Measurements from ENCODE around the gene CHST1.

The CHST1 gene

GRCh38 chr11:45660729-45661438, 4.5 kb downstream of the CHST1 start:
- DNase-seq (ENCODE audit: low read depth, low spot score): peak; percentile 50

- no peak for DNase-seq (ENCODE audit: low read depth, low spot score)
These were observed 5.6 kb downstream of the CHST1 start for GRCh38 chr11:45659818-45660160.

- DNase-seq (ENCODE audit: low read depth, low spot score): no peak
These were observed 6.2 kb downstream of the CHST1 start for GRCh38 chr11:45659031-45659817.

GRCh38 chr11:45658292-45658991, 7.0 kb downstream of the CHST1 start:
- peak; percentile 73 for DNase-seq (ENCODE audit: low read depth, low spot score)

GRCh38 chr11:45657496-45658260, 7.7 kb downstream of the CHST1 start:
- no peak for DNase-seq (ENCODE audit: low read depth, low spot score)

GRCh38 chr11:45655831-45656230, 9.6 kb downstream of the CHST1 start:
- DNase-seq (ENCODE audit: low read depth, low spot score): no peak

GRCh38 chr11:45655347-45655756, 10.1 kb downstream of the CHST1 start:
- DNase-seq (ENCODE audit: low read depth, low spot score): peak; percentile 93

GRCh38 chr11:45655012-45655283, 10.5 kb downstream of the CHST1 start:
- DNase-seq (ENCODE audit: low read depth, low spot score): no peak

GRCh38 chr11:45654231-45655011, 11.0 kb downstream of the CHST1 start:
- peak; percentile 67 for DNase-seq (ENCODE audit: low read depth, low spot score)

- no peak for DNase-seq (ENCODE audit: low read depth, low spot score)
These were observed 12.1 kb downstream of the CHST1 start for GRCh38 chr11:45653277-45653676.

GRCh38 chr11:45652781-45653180, 12.6 kb downstream of the CHST1 start:
- DNase-seq (ENCODE audit: low read depth, low spot score): no peak

- no peak for DNase-seq (ENCODE audit: low read depth, low spot score)
These were observed 13.3 kb downstream of the CHST1 start for GRCh38 chr11:45651841-45652749.

GRCh38 chr11:45651156-45651555, 14.3 kb downstream of the CHST1 start:
- no peak for DNase-seq (ENCODE audit: low read depth, low spot score)

GRCh38 chr11:45650166-45651095, 15.0 kb downstream of the CHST1 start:
- peak; percentile 30 for DNase-seq (ENCODE audit: low read depth, low spot score)

GRCh38 chr11:45649544-45650165, 15.8 kb downstream of the CHST1 start:
- DNase-seq (ENCODE audit: low read depth, low spot score): no peak

GRCh38 chr11:45648931-45649330, 16.5 kb downstream of the CHST1 start:
- no peak for DNase-seq (ENCODE audit: low read depth, low spot score)

- peak; percentile 85 for DNase-seq (ENCODE audit: low read depth, low spot score)
These were observed 17.6 kb downstream of the CHST1 start for GRCh38 chr11:45647786-45648185.

GRCh38 chr11:45647329-45647728, 18.1 kb downstream of the CHST1 start:
- DNase-seq (ENCODE audit: low read depth, low spot score): no peak
